SK-N-MC (cell line): ENCODE data around the gene MAP7.

Experiments
- EZH2 ChIP-seq: fragments of 200-600 bp; sonication (generic); IDR thresholded peaks from one replicate; pipeline ENCODE4 v1.6.1; 2017; ENCODE audit warnings: antibody characterized with exemption
- FOXP2 ChIP-seq: optimal IDR thresholded peaks from 2 replicates; pipeline ENCODE3; 2011; ENCODE audit warnings: mild to moderate bottlenecking, moderate library complexity; ENCODE audit not compliant: insufficient read depth; ENCODE audit errors: extremely low read length, control extremely low read depth
- POLR2AphosphoS5 ChIP-seq: IDR thresholded peaks from 2 replicates; pipeline ENCODE4 v1.6.1; 2012; ENCODE audit warnings: mild to moderate bottlenecking, low read depth, low read length, borderline replicate concordance

DNA sequence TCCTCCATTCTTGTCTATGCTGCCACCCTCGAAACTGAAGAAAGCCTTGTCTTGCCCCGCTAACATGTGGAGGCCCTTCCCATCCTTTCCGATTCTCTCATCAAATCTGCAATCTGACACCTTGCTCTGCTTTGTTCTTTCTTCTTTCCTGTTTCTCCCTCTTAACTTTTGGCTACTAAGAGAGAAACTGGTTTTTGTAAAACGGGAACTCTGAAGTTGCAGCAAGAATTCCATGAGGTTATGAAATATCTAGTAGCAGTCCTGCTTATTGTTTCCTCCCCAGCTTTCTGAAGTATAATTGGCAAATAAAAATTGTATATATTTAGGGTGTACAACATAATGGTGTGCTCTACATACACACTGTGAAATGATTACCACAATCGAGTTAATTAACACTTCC, 80.2 kb downstream of the MAP7 start:
- TF ChIP-seq EZH2 (no peak), POLR2AphosphoS5 (no peak), FOXP2 (no peak)
